CD4-positive, alpha-beta T cell treated with Interleukin-15 for 4 hours (primary cell): ENCODE measurements around the gene SLC23A3.

Experiments used
- DNase-seq: peaks from one replicate; pipeline ENCODE4 v3.0.0-alpha.2; 2020; ENCODE audit warnings: low spot score

SLC23A3 gene

DNA sequence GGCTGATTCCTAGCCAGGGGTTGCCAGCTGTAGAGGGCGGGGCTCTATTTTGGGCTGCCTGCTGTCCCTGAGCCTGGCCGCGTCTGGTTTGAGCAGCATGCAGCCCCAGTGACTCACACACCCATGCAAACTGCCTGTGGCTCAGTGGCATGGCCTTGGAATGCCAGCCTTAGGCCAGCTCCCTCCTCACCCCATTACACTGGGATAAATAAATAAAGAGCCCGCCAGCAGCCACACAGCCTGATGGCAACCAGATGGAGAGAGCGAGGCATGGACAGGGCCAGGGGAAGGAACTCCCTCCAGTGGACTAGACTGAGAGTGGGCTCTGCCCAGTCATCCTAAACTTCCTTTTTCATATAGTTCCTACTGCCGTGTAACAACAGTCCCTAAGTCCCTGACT lies 27.5 kb downstream of the SLC23A3 start:
- no peak for DNase-seq

DNA sequence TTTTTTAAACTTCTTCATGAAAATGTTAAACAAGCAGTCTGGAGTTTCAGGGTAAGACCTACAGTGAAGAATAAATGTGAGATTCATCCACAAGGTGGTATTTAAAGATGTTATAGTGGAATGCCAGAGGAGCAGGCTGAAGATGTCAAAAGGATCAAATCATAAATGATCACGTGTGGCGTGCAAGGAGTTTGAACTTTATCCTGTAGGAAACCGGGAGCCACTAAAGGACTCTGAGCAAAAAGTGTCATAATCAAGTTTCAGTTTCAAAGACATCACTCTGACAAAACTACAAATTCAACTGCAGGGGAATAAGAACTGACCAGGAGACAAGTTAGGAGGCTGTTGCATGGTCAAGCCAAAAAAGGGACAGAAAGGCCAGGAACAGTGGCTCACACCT lies 29.1 kb downstream of the SLC23A3 start:
- DNase-seq, result no peak

DNA sequence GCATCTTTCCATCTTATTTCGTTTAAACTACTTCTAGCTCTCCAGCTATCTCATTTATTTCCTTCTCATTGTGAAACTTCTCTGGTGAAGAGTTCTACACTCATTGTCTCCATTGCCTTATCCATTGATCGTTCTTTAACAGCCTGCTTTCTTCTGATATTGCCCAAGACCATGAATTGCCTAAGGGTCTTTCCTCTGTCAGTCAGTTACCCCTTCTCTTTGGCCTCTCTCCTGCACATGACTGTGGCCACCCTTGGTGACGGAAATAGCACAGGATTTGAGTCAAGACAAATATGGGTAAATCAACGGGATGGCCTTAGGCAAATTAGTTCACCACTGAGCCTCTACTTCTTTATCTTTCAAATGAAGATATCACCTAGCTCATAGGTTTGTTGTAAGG lies 35.9 kb downstream of the SLC23A3 start:
- DNase-seq, result no peak

DNA sequence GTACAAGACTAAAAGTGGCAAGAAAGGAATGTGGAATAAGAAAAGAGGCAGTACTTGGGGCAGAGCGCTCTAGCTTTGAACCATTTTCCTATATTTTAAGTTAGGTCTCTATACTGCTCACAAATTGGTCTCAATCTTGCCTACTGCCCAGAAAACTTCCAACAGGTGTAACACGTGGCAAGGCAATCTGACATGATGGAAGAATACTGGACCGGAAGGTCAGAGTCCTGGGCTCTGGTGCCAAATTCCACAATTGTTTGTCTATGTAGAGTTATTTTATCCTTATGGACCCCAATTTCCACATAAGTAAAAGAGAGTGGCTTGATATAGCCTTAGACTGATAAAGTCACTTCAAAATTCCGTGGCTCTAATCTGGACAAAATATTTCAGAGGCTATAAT lies 38.1 kb downstream of the SLC23A3 start:
- no peak for DNase-seq

DNA sequence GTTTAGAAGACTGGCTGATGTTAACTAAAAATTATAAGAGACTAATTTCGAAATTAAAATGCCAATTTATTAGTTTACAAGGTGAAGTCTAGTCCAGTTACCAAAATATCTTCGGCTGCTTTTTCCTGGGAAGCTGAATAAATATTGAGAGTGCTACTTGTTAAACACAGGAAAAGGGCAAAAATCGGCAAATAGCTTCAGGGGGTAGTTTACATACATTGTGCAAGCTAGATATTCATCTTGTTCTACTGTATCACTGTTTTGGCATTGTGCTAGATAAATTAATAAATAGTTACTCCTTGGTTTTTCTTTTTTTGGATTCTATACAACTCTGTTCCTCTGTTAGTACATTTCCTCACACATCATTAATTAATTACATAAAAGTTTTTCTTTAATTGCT lies 38.5 kb downstream of the SLC23A3 start:
- DNase-seq, result no peak

DNA sequence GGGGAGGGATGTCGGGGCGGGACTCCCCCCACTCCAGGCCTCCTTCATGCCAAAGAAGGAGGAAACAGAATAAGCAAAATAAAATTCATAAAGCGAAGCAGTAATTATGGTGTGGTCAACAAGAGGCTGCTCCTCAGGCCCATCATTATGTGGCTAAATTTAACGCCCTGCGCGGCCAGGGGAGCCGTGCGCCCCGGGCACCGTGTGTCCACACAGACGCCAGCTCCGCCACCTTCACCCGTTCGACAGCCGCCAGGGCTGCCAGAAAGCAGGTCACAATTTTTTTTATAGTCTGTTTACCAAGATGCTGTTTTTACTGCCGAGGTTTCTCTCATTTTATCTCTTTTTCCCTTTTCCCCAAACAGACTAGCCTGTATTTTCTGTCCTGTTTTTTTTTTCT lies 40.2 kb downstream of the SLC23A3 start:
- no peak for DNase-seq

DNA sequence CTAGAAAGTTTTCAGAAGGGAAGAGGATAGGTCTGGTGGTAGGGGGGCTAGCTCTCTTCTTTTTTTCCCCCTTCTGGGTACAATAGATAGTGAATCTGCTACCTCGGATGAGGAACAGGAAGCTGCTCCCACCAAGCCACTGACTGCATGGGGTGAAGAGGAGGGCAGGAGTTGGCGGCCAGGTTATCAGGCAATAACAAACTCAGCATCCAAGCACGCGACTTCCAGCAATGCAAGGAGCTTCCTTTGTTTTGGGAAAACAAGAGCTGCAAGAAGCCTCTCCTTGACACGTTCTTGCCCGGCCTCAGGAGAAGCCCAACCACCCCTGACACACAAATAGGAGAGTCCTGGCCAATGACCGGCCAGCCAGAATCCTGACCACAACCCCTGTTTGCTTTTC lies 41.4 kb downstream of the SLC23A3 start:
- no peak for DNase-seq

DNA sequence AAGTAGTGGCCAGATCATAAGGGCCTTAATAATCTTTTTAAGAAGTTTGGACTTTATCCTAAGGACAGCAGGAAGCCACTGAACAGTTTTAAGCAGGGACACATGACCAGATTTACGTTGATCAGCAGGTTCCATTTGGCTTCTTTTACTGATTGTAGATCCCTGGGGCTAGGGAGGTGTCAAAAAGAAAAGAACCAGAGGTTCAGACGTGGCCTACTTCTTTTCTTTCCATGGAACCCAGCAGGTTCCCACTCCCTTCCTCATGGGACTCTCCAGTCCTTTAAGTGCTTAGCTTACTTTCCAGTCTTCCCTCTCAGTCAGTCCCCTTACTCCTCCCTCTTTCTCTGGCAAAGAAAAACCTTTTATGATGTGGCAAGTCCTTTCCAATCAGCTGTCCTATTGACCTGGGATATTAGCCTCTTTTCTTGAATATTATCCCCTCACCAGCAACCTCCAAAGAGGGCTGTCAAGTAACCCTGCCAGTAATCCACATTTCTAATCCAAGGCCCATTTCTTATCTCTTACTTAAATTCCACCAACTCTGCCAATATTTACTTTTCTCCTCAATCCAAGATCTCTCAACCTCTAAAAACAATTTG lies 42.7 kb downstream of the SLC23A3 start:
- DNase-seq, result no peak

DNA sequence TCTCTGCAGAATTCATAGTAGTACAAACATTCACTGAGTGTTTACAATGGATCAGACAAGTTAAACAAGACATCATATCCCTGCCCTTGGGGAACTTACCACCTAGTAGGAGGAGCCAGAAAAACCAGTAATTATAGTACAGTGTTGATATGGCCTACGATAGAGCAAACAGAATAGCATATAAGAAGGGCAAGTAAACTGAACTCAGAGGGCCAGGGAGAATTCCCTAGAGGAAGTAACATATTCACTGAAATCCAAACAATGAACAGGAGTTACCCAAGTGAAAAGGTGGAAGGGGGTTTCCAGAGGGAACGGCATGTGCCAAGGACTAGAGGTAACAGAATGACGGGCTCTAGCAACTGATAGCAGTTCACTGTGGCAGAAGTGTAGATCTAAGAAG lies 43.3 kb downstream of the SLC23A3 start:
- DNase-seq, result no peak

DNA sequence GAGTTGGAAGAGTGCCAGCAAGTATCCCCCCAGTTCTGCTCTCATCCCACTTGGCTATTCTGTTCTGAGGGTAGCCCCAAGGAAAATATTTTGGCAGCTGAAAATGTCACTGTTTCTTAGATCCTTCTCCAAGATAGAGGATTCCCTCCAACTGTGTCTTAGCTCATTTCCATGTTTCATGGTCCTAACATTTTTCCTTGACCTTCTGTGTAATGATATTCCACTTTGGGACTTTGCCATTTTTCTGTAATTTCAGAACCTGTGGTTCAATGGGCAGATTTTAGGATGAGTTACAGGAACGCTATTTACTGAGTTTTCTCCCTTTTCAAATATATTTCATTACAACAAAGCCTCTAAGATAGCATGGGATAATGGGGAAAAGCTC lies 44.0 kb downstream of the SLC23A3 start:
- no peak for DNase-seq

DNA sequence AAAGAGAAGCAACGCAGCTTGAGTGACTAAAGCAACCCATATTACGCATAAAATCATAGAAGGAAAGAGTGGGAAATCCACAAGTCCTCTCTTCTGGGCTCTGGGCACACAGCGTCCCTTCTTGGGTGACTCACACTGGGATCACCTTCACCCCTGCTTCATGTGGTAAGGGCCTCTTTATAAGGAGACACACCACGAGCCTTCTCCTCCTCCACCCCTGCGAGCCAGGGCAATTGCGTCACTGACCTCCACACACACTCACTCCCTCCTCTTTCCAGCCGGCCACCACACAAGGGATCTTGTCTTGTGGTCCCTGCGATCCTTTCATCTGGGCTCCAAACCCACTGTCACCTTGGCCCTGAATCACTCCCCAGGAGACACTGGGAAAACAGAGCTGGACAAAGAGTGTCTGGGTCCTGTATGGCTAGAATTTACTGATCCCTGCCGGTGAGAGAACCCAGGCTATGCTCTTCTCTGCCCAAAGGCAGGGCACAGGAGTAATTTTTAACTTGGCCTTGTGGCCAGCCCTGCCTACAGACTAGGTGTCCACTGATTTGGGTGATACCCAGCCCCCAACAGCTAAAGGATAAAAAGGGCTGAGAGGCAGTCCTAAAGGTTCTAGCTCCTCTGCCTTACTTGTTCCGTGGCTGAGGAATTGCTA lies 44.5 kb downstream of the SLC23A3 start:
- DNase-seq, result no peak

DNA sequence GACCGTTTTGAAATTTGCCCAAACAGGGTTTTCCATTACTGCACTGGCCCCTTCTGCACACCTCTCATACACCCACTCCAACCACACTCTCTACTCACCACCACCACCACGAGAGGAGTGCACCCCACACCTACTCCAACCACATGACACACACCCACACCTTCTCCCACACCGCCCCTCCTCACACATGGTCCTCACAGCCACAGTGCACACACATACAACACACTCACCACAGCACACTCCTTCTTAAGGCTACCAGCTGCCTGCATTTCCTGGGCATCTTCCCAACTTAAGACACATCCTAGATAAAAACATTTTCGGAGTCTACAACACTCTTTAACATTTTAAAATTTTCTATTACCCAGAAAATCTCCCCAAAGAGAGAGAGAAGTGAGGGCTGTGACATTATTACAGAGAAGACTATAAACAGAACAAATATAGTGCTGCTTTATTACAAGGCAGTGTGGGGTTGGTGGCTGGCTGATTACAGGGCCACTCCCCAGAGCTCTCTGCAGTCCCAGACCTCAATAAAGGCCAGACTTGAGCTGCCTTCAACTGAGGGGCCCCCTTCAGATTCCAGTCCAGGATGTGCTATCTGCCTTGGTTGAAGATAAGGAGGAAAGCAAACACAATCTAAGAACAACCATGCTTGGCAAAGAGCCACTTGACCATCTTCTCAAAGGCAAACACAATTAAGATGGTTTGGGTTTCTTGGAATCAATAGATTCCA lies 45.3 kb downstream of the SLC23A3 start:
- DNase-seq, result peak; percentile 12

DNA sequence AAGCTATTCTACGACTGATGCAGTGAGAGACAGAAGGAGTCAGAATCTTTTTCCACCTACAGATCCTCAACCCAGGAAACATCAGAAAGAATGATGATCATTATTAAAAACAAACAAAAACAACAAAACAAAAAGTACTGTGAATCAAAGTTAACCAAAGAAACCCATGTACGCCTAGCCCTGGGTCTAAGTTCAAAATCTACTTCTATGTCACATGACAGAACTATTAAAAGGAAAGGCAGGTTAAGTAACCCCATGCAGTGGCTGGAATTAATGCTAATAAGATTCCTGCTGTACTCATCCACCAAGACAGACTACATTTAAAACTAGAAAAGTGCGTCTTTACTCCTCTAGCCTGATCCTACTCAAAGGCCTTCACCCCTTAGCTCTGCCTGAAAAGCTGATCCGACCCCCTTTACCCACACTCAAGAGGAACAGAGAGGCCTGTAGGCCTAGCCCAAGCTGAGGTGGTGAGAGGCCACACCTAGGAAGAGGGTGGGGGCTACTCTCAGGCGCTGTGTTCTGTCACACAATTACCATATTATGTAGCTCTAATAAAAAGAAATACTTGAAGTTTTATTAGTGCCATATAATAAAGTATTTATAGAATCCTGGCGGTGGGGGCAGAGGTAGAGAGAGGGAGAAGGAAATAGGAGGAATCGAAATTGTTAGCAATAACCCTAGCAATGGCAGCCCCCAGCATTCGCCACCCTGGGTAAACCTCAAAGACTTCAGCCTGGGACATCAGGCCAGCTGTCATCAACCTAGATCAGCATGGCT lies 46.3 kb downstream of the SLC23A3 start:
- DNase-seq, result no peak

DNA sequence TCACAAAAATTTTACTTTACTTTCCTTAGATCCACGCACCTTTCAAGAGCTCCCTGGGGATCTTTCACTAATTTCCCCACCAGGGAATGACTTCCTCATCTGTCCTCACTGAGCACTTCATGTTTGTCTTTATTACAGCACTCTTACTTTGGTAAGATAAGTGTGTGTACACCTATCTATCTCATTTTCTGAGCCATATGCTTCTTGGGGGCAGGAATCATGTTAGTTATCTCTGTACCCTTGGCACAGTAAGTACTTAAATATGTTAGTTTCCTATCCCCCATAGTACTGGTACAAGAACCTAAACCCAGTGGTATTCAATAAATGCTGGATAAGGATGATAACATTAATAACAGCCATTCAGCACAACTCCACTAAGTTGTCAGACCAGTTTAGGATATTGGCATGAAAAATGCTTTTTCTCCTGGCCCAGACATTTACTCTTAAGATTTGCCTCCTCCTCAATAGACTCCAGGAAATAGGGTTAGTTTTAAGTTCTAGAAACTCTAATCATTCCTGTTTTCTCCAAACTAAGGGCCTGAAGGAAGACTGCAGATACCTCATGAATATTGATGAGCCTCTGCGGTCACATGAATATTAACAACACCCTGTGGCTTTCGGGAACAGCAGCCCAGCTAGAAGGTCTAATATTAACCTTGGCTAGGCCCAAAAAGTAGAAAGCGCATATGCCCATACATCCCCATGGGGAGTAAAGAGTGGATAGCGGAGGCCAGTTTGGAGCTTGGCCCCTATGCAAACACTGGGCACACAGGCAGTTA lies 47.4 kb downstream of the SLC23A3 start:
- DNase-seq, result no peak

DNA sequence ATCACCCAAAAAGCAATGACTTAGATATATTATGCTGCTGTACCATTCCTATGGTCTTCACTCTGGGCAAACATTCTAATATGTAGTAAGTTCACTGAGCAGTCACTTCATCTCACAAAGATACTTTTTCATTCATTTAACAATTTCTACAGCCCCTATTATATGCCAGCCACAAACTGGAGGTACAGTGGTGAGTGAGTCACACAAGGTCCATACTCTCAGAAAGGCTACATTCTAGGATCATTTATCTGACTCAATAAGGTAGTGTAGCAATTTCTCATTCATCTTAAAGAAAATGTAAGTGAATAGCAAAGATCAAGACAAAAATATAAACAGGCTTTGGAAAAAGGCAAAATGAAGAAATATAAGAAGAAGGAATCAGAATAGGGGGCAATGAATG lies 49.7 kb downstream of the SLC23A3 start:
- DNase-seq, result no peak

DNA sequence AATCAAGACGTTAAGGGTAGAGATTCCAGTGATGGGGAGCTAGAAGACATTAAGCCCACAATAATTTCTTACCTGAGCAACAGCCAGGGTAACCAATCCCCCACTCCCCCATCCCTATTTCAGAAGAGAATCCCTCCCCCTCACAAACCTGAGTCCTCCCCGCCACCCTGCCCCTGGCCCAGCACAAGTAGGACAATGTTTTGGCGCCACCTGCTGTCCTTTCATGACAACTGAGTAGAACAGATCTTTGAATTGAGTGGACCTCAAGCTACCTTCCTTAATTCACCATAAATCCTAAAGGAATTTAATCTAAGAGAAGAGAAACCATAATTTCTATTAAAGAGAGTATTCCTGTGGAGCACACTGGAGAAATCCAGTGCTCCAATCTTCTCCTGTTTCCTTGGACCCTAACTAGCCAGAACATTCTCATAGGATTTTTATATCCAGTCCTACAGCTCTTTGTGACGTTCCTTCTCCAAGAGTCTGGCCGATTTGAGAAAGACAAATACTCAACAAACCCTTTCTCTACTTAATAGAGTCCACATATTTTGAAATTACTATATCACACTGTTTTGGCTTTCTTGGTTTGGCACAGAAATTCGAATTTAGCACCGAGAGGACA lies 50.3 kb downstream of the SLC23A3 start:
- peak; percentile 52 for DNase-seq

DNA sequence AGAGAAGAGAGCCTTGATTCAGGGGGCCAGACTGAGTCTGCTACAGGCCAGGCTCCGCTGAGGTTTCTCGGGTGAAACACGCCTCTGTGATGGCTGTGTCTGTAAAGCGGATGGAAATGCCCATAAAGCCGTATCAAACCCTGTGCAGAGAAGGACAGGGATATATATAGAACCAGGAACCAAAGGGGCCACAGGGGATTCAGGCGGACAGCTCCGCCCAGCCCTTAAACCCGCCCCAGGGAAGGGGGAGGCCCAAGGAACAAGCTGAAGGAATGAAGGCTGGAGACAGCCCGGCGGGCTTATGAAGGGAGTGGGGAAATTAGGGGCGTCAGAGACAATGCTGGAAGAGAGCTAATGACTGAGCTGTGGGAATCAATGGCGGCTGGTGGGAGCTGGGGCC lies 51.3 kb downstream of the SLC23A3 start:
- DNase-seq, result no peak

DNA sequence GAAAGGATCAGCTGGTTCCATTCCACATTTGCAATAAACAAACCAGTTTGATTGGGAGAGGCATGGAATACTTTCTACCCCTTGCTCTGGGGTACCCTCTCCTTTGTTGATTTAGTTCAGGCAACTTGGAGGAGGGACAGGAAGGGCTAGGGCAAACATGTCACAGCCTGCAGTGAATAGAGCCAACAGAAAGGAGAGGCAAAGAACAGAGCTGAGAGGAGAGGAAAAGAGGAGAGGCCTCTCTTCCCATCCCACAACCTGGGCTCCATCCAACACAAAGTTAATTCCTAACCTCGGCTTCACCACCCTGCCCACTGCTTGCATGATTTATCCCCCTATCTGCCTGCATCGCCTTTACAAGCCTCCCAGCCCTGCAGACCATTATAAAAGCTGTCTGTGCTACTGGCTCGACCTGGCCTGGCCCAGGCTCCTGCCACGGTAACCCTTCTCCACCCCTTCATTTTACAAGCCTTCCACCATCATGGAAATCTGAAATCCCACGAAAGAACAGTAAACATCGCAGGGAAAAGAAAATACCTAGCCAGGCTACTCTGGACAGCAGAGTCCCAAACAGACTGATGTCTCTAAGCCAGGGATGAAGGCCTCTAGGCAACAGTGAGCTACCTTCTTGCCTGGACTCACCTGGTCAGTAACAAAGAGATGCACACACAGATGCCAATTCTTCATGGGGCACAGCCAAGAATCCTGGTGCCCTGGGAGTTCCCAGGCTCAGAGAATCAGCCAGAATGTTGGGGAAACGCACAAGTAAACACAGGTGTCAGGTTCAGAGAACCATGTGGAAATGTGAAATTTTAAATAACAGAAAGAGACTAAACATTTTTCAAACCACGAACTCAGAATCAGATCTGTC lies 52.8 kb downstream of the SLC23A3 start:
- no peak for DNase-seq

DNA sequence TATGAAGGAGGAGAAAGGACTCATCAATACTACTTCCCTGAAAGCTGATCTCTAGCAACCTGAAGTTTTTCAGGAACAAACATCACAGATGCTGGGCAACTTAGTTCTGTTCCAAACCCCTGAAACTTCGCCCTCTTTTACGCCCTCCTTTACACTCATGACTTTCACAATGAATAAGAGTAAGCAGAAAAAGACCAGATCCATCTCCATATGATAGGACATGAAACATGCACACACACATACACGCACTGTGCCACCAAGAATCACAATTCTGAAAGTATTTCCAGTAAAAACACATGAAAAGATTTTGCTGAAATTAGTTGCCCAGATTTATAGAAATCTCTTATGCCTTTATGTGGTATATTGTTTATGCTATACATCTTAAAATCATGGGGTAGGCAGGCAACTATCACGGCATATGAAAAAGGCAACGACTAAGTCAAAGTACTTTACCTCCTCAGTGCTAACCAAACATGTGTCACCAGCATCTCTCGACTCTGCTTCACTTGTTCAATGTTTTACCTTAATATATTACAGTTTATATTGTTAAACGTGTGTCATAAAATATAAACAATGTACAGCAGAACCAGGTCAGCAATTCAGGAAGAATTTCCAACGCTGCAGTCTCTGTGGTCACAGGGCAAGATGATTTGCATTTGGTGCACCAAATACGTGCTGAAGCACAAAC lies 57.0 kb downstream of the SLC23A3 start:
- DNase-seq, result no peak

DNA sequence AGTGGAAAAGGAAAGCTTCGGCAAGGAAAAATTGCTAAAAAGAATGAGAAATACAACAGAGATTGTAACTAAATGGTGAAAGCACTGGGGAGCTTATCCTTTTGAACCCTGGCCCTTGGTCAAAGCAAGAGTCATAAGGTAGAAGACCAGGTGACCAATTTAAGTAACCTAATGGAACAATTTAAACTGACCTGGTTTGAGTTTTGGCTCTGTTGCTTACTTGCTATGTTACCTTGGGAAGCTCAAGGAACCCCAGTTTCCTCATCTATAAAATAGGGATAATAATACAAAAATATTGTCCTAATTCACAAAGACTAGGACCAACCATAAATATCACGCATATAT lies 57.8 kb downstream of the SLC23A3 start:
- no peak for DNase-seq
